SU-DHL-6 (cell line): ENCODE measurements around the gene ZNF579.

Source experiments
- EZH2phosphoT487 ChIP-seq: fragments of 200-600 bp; sonication (generic), shearing (Covaris generic); conservative IDR thresholded peaks from 2 replicates; pipeline ENCODE4 v1.6.1; 2018; ENCODE audit warnings: mild to moderate bottlenecking, antibody characterized with exemption, low read length, moderate library complexity, mixed read lengths
- TF ChIP-seq, protein P1 (sequence below): fragments of 200-600 bp; sonication (generic); IDR thresholded peaks from one replicate; pipeline ENCODE4 v1.5.1; 2017; ENCODE audit warnings: antibody characterized with exemption, mild to moderate bottlenecking, low read length, moderate library complexity; ENCODE audit not compliant: insufficient read depth, poor library complexity, severe bottlenecking

DNA sequence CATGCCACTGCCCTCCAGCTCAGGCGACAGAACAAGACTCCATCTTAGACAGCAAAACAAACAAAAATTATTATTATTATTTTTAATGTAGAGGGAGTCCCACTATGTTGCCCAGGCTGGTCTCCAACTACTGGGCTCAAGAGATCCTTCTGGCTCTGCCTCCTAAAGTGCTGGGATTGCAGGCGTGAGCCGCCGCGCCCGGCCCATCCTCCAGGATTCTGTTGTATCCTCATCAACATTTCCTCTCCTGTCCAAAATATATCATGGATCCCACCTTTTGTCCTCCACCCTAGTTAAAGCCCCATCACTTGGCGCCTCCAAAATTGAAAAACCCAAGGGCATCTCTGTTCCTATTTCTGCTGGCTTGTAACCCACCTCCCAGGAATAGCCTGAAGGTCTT lies 42.5 kb upstream of the ZNF579 start:
- TF ChIP-seq, protein P1, sequence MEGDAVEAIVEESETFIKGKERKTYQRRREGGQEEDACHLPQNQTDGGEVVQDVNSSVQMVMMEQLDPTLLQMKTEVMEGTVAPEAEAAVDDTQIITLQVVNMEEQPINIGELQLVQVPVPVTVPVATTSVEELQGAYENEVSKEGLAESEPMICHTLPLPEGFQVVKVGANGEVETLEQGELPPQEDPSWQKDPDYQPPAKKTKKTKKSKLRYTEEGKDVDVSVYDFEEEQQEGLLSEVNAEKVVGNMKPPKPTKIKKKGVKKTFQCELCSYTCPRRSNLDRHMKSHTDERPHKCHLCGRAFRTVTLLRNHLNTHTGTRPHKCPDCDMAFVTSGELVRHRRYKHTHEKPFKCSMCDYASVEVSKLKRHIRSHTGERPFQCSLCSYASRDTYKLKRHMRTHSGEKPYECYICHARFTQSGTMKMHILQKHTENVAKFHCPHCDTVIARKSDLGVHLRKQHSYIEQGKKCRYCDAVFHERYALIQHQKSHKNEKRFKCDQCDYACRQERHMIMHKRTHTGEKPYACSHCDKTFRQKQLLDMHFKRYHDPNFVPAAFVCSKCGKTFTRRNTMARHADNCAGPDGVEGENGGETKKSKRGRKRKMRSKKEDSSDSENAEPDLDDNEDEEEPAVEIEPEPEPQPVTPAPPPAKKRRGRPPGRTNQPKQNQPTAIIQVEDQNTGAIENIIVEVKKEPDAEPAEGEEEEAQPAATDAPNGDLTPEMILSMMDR, result no peak
- no peak for TF ChIP-seq EZH2phosphoT487
